C1 segment of cervical spinal cord (tissue), 14 donors: ENCODE measurements around the gene EPO.
A peak's percentile ranks its signal among the peaks of the same experiment; 100 is the strongest.
"Not testable (repeated sequence)": the region's sequence is repeated elsewhere in the genome, so short reads cannot be mapped to it uniquely, and the experiment has no call there.

ENCODE experiments used
- DNase-seq, 14 donors: peaks; one replicate each; lab custom pipeline; 2025; lab: John Stamatoyannopoulos, UW

The EPO gene

GRCh38 chr7:100735730-100736129, 15.5 kb downstream of the EPO start:
- DNase-seq, result no peak

- no peak for DNase-seq
Observed at GRCh38 chr7:100736671-100737070, 16.4 kb downstream of the EPO start.

GRCh38 chr7:100739934-100740333, 19.7 kb downstream of the EPO start:
- DNase-seq, result no peak

GRCh38 chr7:100744605-100745004, 24.3 kb downstream of the EPO start:
- DNase-seq, result no peak

GRCh38 chr7:100745184-100745583, 24.9 kb downstream of the EPO start:
- peak in 5 of 14 donors; percentile 1 to 58 (median 11) for DNase-seq

- no peak for DNase-seq
Observed at GRCh38 chr7:100752994-100753393, 32.7 kb downstream of the EPO start.

- DNase-seq, result no peak
Observed at GRCh38 chr7:100753750-100754149, 33.5 kb downstream of the EPO start.

- no peak for DNase-seq
Observed at GRCh38 chr7:100759357-100760171, 39.3 kb downstream of the EPO start.

GRCh38 chr7:100762841-100763240, 42.6 kb downstream of the EPO start:
- not testable (repeated sequence) for DNase-seq

- DNase-seq, result no peak
Observed at GRCh38 chr7:100763556-100764140, 43.4 kb downstream of the EPO start.

- DNase-seq, result no peak
Observed at GRCh38 chr7:100764841-100765240, 44.6 kb downstream of the EPO start.

GRCh38 chr7:100765250-100765649, 45.0 kb downstream of the EPO start:
- no peak for DNase-seq

- no peak for DNase-seq
Observed at GRCh38 chr7:100768784-100769183, 48.5 kb downstream of the EPO start.
